ENCODE results near the gene FBXL19. TPM values are rescaled to one million over a fixed set of nuclear protein-coding genes. Genes with fewer than 3 reads are reported as not detected.

FBXL19 gene
- total and polyA plus RNA-seq, 9 of the 15 experiments (the other 6 are each of a cell fraction or from before 2014, with no cell fraction given), result 0.13 to 48.0 (median 13.5) TPM; not detected in 1

DNA sequence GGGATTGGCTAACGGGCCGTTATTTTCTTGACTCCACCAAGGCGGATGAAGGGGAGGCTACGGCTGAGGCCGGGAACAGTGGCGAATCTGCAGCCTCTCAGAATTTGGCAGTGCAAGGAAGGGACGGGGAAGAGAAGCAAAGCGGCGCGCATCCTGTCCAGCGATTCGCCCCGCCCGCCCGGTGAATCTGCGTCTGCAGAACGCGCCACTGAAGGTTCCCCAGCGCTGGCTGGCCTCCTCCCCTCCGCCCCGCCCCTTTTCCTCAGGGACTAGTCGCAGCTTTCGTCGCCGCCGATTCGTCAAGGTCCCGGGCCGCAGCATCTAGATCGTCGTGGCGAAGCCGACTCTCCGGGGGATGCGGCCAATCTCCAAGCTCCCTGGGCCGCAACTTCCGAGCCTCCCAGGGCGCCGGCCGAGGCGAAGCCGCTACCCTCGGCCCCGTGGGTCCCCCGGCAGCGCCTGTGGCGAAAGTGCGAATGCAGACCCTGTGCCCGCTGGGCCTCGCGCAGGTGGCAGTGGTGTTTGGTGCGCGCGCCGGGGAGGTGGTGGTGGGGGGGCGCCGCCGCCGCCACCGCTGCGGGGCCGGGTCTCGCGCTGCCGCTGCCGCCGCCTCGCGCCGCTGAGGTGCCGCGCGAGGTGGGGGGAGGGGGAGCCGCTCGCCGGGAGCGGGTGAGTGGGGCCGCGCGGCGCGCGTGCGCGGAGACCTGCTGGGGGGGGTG lies 34.2 kb downstream of the FBXL19 start, which contains the start of gene SETD1A (continued):
- TF ChIP-seq ATF6 (CRISPR knock-in tag; IDR thresholded peaks at IDR 0.05), result no peak
- TF ChIP-seq IRF2 (CRISPR knock-in tag; IDR thresholded peaks at IDR 0.05), result no peak
- no peak for TF ChIP-seq THRB (CRISPR knock-in tag; conservative IDR thresholded peaks at IDR 0.05)
- TF ChIP-seq PTRF (tag; IDR thresholded peaks at IDR 0.05), result no peak
- TF ChIP-seq RFX1 (IDR thresholded peaks at IDR 0.05), result no peak
- TF ChIP-seq, protein P1, sequence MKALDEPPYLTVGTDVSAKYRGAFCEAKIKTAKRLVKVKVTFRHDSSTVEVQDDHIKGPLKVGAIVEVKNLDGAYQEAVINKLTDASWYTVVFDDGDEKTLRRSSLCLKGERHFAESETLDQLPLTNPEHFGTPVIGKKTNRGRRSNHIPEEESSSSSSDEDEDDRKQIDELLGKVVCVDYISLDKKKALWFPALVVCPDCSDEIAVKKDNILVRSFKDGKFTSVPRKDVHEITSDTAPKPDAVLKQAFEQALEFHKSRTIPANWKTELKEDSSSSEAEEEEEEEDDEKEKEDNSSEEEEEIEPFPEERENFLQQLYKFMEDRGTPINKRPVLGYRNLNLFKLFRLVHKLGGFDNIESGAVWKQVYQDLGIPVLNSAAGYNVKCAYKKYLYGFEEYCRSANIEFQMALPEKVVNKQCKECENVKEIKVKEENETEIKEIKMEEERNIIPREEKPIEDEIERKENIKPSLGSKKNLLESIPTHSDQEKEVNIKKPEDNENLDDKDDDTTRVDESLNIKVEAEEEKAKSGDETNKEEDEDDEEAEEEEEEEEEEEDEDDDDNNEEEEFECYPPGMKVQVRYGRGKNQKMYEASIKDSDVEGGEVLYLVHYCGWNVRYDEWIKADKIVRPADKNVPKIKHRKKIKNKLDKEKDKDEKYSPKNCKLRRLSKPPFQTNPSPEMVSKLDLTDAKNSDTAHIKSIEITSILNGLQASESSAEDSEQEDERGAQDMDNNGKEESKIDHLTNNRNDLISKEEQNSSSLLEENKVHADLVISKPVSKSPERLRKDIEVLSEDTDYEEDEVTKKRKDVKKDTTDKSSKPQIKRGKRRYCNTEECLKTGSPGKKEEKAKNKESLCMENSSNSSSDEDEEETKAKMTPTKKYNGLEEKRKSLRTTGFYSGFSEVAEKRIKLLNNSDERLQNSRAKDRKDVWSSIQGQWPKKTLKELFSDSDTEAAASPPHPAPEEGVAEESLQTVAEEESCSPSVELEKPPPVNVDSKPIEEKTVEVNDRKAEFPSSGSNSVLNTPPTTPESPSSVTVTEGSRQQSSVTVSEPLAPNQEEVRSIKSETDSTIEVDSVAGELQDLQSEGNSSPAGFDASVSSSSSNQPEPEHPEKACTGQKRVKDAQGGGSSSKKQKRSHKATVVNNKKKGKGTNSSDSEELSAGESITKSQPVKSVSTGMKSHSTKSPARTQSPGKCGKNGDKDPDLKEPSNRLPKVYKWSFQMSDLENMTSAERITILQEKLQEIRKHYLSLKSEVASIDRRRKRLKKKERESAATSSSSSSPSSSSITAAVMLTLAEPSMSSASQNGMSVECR (CRISPR knock-in tag; IDR thresholded peaks at IDR 0.05), result peak; percentile 94
- TF ChIP-seq ZBTB8A (IDR thresholded peaks at IDR 0.05; ENCODE audit: partially characterized antibody), result no peak
- TF ChIP-seq SRSF1 (IDR thresholded peaks at IDR 0.05; ENCODE audit: low read depth, low read length), result no peak
- TF ChIP-seq TAF15 (IDR thresholded peaks at IDR 0.05; ENCODE audit: low read depth, low read length), result no peak
- TF ChIP-seq, protein P2, sequence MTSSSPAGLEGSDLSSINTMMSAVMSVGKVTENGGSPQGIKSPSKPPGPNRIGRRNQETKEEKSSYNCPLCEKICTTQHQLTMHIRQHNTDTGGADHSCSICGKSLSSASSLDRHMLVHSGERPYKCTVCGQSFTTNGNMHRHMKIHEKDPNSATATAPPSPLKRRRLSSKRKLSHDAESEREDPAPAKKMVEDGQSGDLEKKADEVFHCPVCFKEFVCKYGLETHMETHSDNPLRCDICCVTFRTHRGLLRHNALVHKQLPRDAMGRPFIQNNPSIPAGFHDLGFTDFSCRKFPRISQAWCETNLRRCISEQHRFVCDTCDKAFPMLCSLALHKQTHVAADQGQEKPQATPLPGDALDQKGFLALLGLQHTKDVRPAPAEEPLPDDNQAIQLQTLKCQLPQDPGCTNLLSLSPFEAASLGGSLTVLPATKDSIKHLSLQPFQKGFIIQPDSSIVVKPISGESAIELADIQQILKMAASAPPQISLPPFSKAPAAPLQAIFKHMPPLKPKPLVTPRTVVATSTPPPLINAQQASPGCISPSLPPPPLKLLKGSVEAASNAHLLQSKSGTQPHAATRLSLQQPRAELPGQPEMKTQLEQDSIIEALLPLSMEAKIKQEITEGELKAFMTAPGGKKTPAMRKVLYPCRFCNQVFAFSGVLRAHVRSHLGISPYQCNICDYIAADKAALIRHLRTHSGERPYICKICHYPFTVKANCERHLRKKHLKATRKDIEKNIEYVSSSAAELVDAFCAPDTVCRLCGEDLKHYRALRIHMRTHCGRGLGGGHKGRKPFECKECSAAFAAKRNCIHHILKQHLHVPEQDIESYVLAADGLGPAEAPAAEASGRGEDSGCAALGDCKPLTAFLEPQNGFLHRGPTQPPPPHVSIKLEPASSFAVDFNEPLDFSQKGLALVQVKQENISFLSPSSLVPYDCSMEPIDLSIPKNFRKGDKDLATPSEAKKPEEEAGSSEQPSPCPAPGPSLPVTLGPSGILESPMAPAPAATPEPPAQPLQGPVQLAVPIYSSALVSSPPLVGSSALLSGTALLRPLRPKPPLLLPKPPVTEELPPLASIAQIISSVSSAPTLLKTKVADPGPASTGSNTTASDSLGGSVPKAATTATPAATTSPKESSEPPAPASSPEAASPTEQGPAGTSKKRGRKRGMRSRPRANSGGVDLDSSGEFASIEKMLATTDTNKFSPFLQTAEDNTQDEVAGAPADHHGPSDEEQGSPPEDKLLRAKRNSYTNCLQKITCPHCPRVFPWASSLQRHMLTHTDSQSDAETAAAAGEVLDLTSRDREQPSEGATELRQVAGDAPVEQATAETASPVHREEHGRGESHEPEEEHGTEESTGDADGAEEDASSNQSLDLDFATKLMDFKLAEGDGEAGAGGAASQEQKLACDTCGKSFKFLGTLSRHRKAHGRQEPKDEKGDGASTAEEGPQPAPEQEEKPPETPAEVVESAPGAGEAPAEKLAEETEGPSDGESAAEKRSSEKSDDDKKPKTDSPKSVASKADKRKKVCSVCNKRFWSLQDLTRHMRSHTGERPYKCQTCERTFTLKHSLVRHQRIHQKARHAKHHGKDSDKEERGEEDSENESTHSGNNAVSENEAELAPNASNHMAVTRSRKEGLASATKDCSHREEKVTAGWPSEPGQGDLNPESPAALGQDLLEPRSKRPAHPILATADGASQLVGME (CRISPR knock-in tag; IDR thresholded peaks at IDR 0.05), result no peak
- TF ChIP-seq NFIX (CRISPR knock-in tag; IDR thresholded peaks at IDR 0.05; ENCODE audit: low read depth), result no peak
- TF ChIP-seq CCNT2 (IDR thresholded peaks at IDR 0.05; ENCODE audit: borderline replicate concordance, extremely low read depth, insufficient read length, low read depth, low read length), result peak; percentile 53

Measured in K562 (cell line).